Skeletal muscle satellite cell (primary cell): ENCODE results near the gene CISD2.

Experiments used
- H3K27me3 ChIP-seq: 2 replicates; pipeline ENCODE4 v1.7.0; 2013; ENCODE audit warnings: low read length; ENCODE audit not compliant: control insufficient read depth, insufficient read depth
- H3K36me3 ChIP-seq: 2 replicates; pipeline ENCODE4 v1.7.0; 2013; ENCODE audit warnings: mild to moderate bottlenecking, control low read depth, low read length; ENCODE audit not compliant: insufficient read depth
- H3K4me1 ChIP-seq: 2 replicates; pipeline ENCODE4 v1.7.0; 2013; ENCODE audit warnings: low read length; ENCODE audit not compliant: control insufficient read depth, insufficient read depth
- H3K4me2 ChIP-seq: 2 replicates; pipeline ENCODE4 v1.7.0; 2013; ENCODE audit warnings: mild to moderate bottlenecking, low read length
- H3K4me3 ChIP-seq: 2 replicates; pipeline ENCODE4 v1.7.0; 2013; ENCODE audit warnings: low read length
- H3K9ac ChIP-seq: 2 replicates; pipeline ENCODE4 v1.7.0; 2013; ENCODE audit warnings: mild to moderate bottlenecking, low read depth, low read length, moderate library complexity
- H3K9me3 ChIP-seq: replicated peaks from 2 replicates; pipeline ENCODE4 v1.7.0; 2013; ENCODE audit warnings: mild to moderate bottlenecking, control low read depth, low read length

Gene CISD2

GRCh38 chr4:102827674-102828496 lies 40.9 kb upstream of the CISD2 start:
- Histone ChIP-seq H3K36me3 (peaks cover 27% of the 10 kb centered on the region), H3K4me1 (peaks cover 15% of the 10 kb centered on the region), H3K4me2 (peak overlapping the region; percentile 87), H3K27me3 (no peaks in the 10 kb centered on the region), H3K9me3 (no peaks in the 10 kb centered on the region), H3K4me3 (peak overlapping the region; percentile 95), H3K9ac (peak overlapping the region; percentile 100)

- Histone ChIP-seq H3K9ac (peak overlapping the region; percentile 100), H3K27me3 (no peaks in the 10 kb centered on the region), H3K4me3 (peak overlapping the region; percentile 95), H3K4me2 (peak overlapping the region; percentile 87), H3K36me3 (peaks cover 22% of the 10 kb centered on the region), H3K9me3 (no peaks in the 10 kb centered on the region), H3K4me1 (peaks cover 10% of the 10 kb centered on the region)
These were observed 40.3 kb upstream of the CISD2 start for GRCh38 chr4:102828497-102828808.

- Histone ChIP-seq H3K27me3 (no peaks in the 10 kb centered on the region), H3K9me3 (no peaks in the 10 kb centered on the region), H3K4me3 (no peak overlapping the region), H3K4me2 (no peak overlapping the region), H3K36me3 (peaks cover 18% of the 10 kb centered on the region), H3K9ac (no peak overlapping the region), H3K4me1 (peaks cover 6% of the 10 kb centered on the region)
These were observed 39.0 kb upstream of the CISD2 start for GRCh38 chr4:102829803-102830202.

GRCh38 chr4:102832105-102832504 lies 36.7 kb upstream of the CISD2 start:
- H3K4me3 ChIP-seq: no peak overlapping the region
- H3K9me3 ChIP-seq: no peaks in the 10 kb centered on the region
- no peak overlapping the region for H3K4me2 ChIP-seq
- no peaks in the 10 kb centered on the region for H3K27me3 ChIP-seq
- H3K36me3 ChIP-seq: no peaks in the 10 kb centered on the region
- H3K4me1 ChIP-seq: peaks cover 6% of the 10 kb centered on the region
- no peak overlapping the region for H3K9ac ChIP-seq

GRCh38 chr4:102832667-102833066 lies 36.1 kb upstream of the CISD2 start:
- no peak overlapping the region for H3K4me2 ChIP-seq
- no peak overlapping the region for H3K9ac ChIP-seq
- no peaks in the 10 kb centered on the region for H3K27me3 ChIP-seq
- no peak overlapping the region for H3K4me3 ChIP-seq
- H3K36me3 ChIP-seq: no peaks in the 10 kb centered on the region
- H3K4me1 ChIP-seq: peaks cover 6% of the 10 kb centered on the region
- no peaks in the 10 kb centered on the region for H3K9me3 ChIP-seq

- Histone ChIP-seq H3K9ac (no peak overlapping the region), H3K4me3 (no peak overlapping the region), H3K36me3 (no peaks in the 10 kb centered on the region), H3K4me1 (no peaks in the 10 kb centered on the region), H3K9me3 (no peaks in the 10 kb centered on the region), H3K4me2 (no peak overlapping the region), H3K27me3 (no peaks in the 10 kb centered on the region)
These were observed 32.2 kb upstream of the CISD2 start for GRCh38 chr4:102836596-102836995.

GRCh38 chr4:102842367-102842766 lies 26.4 kb upstream of the CISD2 start:
- no peak overlapping the region for H3K4me2 ChIP-seq
- no peaks in the 10 kb centered on the region for H3K36me3 ChIP-seq
- no peaks in the 10 kb centered on the region for H3K4me1 ChIP-seq
- no peaks in the 10 kb centered on the region for H3K9me3 ChIP-seq
- H3K27me3 ChIP-seq: no peaks in the 10 kb centered on the region
- H3K9ac ChIP-seq: no peak overlapping the region
- no peak overlapping the region for H3K4me3 ChIP-seq

- Histone ChIP-seq H3K27me3 (no peaks in the 10 kb centered on the region), H3K4me3 (no peak overlapping the region), H3K36me3 (no peaks in the 10 kb centered on the region), H3K4me1 (no peaks in the 10 kb centered on the region), H3K9ac (no peak overlapping the region), H3K9me3 (no peaks in the 10 kb centered on the region), H3K4me2 (no peak overlapping the region)
These were observed 25.5 kb upstream of the CISD2 start for GRCh38 chr4:102843273-102843672.

GRCh38 chr4:102843938-102844337 lies 24.9 kb upstream of the CISD2 start:
- no peaks in the 10 kb centered on the region for H3K9me3 ChIP-seq
- no peak overlapping the region for H3K4me3 ChIP-seq
- no peaks in the 10 kb centered on the region for H3K4me1 ChIP-seq

GRCh38 chr4:102847687-102848086 lies 21.1 kb upstream of the CISD2 start:
- H3K4me3 ChIP-seq: no peak overlapping the region
- no peaks in the 10 kb centered on the region for H3K36me3 ChIP-seq
- H3K27me3 ChIP-seq: no peaks in the 10 kb centered on the region
- no peaks in the 10 kb centered on the region for H3K4me1 ChIP-seq
- no peaks in the 10 kb centered on the region for H3K9me3 ChIP-seq
- H3K9ac ChIP-seq: no peak overlapping the region
- H3K4me2 ChIP-seq: no peak overlapping the region

More at GRCh38 chr4:102843938-102844337, 24.9 kb upstream of the CISD2 start:
- H3K9ac ChIP-seq: no peak overlapping the region
- H3K36me3 ChIP-seq: no peaks in the 10 kb centered on the region
- no peaks in the 10 kb centered on the region for H3K27me3 ChIP-seq
- H3K4me2 ChIP-seq: no peak overlapping the region

- H3K4me2 ChIP-seq: no peak overlapping the region
- no peak overlapping the region for H3K9ac ChIP-seq
- no peaks in the 10 kb centered on the region for H3K4me1 ChIP-seq
- H3K9me3 ChIP-seq: no peaks in the 10 kb centered on the region
- H3K27me3 ChIP-seq: no peaks in the 10 kb centered on the region
- no peaks in the 10 kb centered on the region for H3K36me3 ChIP-seq
- H3K4me3 ChIP-seq: no peak overlapping the region
These were observed 19.1 kb upstream of the CISD2 start for GRCh38 chr4:102849579-102850104.

GRCh38 chr4:102850370-102850769 lies 18.4 kb upstream of the CISD2 start:
- H3K36me3 ChIP-seq: no peaks in the 10 kb centered on the region
- H3K9me3 ChIP-seq: no peaks in the 10 kb centered on the region
- no peak overlapping the region for H3K4me2 ChIP-seq
- H3K4me3 ChIP-seq: no peak overlapping the region
- H3K27me3 ChIP-seq: no peaks in the 10 kb centered on the region
- H3K9ac ChIP-seq: no peak overlapping the region
- H3K4me1 ChIP-seq: no peaks in the 10 kb centered on the region
